PC-9 (cell line): ENCODE results near the gene ZNF526. TPM values are rescaled to one million over a fixed set of nuclear protein-coding genes. Genes with fewer than 3 reads are reported as not detected.

ENCODE experiments used
- BruUV-seq: library from RNA; stranded (reverse); fragments of 400-500 nt; replicated peaks from 2 replicates; lab custom pipeline; 2021; lab: Mats Ljungman, UMichigan
- CTCF ChIA-PET: fragments of 300-600 bp; sonication (Branson Sonifier 250); formaldehyde crosslinking; loops from one replicate; lab custom pipeline; 2022; ENCODE audit warnings: antibody characterized with exemption; lab: Charles Lee
- POLR2A ChIA-PET: fragments of 300-600 bp; sonication (Branson Sonifier 250); formaldehyde crosslinking; loops from one replicate; lab custom pipeline; 2022; ENCODE audit warnings: antibody characterized with exemption; ENCODE audit not compliant: unreplicated experiment; lab: Charles Lee
- DNase-seq, 2 experiments: peaks; one replicate each; pipeline versions ENCODE4 v3.0.0 to v3.0.0-alpha.2; 2015 to 2022; ENCODE audit warnings: mixed read lengths in 1 of 2
- H2AFZ ChIP-seq: fragments of 200-600 bp; sonication (generic); 2 replicates; pipeline ENCODE4 v1.8.1; 2017; ENCODE audit warnings: antibody characterized with exemption
- H3F3A ChIP-seq: fragments of 200-600 bp; sonication (generic); 2 replicates; pipeline ENCODE4 v1.8.1; 2017; ENCODE audit warnings: antibody characterized with exemption, mild to moderate bottlenecking, low read depth; ENCODE audit not compliant: insufficient read depth
- H3K27ac ChIP-seq: fragments of 200-600 bp; sonication (generic); 2 replicates; pipeline ENCODE4 v1.6.1; 2016; ENCODE audit warnings: mixed run types
- H3K27me3 ChIP-seq: fragments of 200-600 bp; sonication (generic); 2 replicates; pipeline ENCODE4 v1.6.1; 2016; ENCODE audit warnings: low read depth, mixed run types; ENCODE audit not compliant: insufficient read depth
- H3K36me3 ChIP-seq: fragments of 200-600 bp; sonication (generic); 2 replicates; pipeline ENCODE4 v1.6.1; 2016; ENCODE audit warnings: low read depth, mixed run types
- H3K4me1 ChIP-seq: fragments of 200-600 bp; sonication (generic); replicated peaks from 2 replicates; pipeline ENCODE4 v1.6.1; 2016; ENCODE audit warnings: mixed run types; ENCODE audit not compliant: insufficient read depth
- H3K4me2 ChIP-seq: fragments of 200-600 bp; sonication (generic); 2 replicates; pipeline ENCODE4 v1.6.1; 2017; ENCODE audit warnings: mixed run types
- H3K4me3 ChIP-seq: fragments of 200-600 bp; sonication (generic); 2 replicates; pipeline ENCODE4 v1.6.1; 2016; ENCODE audit warnings: mixed run types
- H3K79me2 ChIP-seq: fragments of 200-600 bp; sonication (generic); 2 replicates; pipeline ENCODE4 v1.6.1; 2017; ENCODE audit warnings: low read depth, mixed run types
- H3K9me2 ChIP-seq: fragments of 200-600 bp; sonication (generic); 2 replicates; pipeline ENCODE4 v1.8.1; 2017; ENCODE audit warnings: mild to moderate bottlenecking; ENCODE audit not compliant: insufficient read depth
- H3K9me3 ChIP-seq: fragments of 200-600 bp; sonication (generic); 2 replicates; pipeline ENCODE4 v1.8.1; 2016; ENCODE audit warnings: low read depth; ENCODE audit not compliant: insufficient read depth
- H4K20me1 ChIP-seq: fragments of 200-600 bp; sonication (generic); 2 replicates; pipeline ENCODE4 v1.8.1; 2017; ENCODE audit not compliant: insufficient read depth
- CTCF ChIP-seq: fragments of 200-600 bp; sonication (generic); conservative IDR thresholded peaks from 2 replicates; pipeline ENCODE4 v1.6.1; 2017; ENCODE audit warnings: mixed run types, antibody characterized with exemption, mild to moderate bottlenecking, moderate library complexity
- EZH2 ChIP-seq: fragments of 200-600 bp; sonication (generic); IDR thresholded peaks from 2 replicates; pipeline ENCODE4 v1.8.0; 2017; ENCODE audit warnings: antibody characterized with exemption, low read depth
- intact Hi-C: fragments of 100-400 bp; cut with micrococcal nuclease; formaldehyde crosslinking; loops from one replicate; pipeline ENCODE4 v1.10.0; 2022; ENCODE audit not compliant: unreplicated experiment
- total RNA-seq: library from RNA; stranded (reverse); gene quantifications from 2 replicates; pipeline ENCODE4 v1.2.3, GENCODE V29; 2021

The ZNF526 gene
- total RNA-seq, 1 experiment from 2014 or later: 13.4 TPM

GRCh38 chr19:42176990-42177685 lies 43.0 kb upstream of the ZNF526 start:
- Histone ChIP-seq H3K79me2 (no peaks in the 10 kb centered on the region), H3K27ac (no peak overlapping the region), H3K9me3 (no peaks in the 10 kb centered on the region), H3K4me1 (peaks cover 10% of the 10 kb centered on the region), H3K4me3 (peak overlapping the region; percentile 68; the same call in 1 of the 2 replicates), H3K27me3 (peaks cover 37% of the 10 kb centered on the region), H4K20me1 (0 out of 2 replicates have a peak, but pooled peaks cover 3% of the 10 kb centered on the region), H3K36me3 (no peaks in the 10 kb centered on the region), H3K4me2 (peak overlapping the region; percentile 99), H3F3A (peaks cover 5% of the 10 kb centered on the region; the same call in 1 of the 2 replicates), H3K9me2 (no peaks in the 10 kb centered on the region), H2AFZ (no peak overlapping the region)
- POLR2A ChIA-PET: interaction anchor here (0.8 kb wide), 1 partner anchor 101 kb away, joined by 13 read pairs; the partner anchor contains the start of gene ZNF574
- intact Hi-C loops: no loop called here
- peak; percentile 58 to 75 for DNase-seq
- no TSS peak for BruUV-seq
- no peak; the same call in 1 of the 2 replicates for TF ChIP-seq CTCF
- 0 out of 2 replicates have a peak, but pooled peaks have one; percentile 81 for TF ChIP-seq EZH2
- CTCF ChIA-PET: interaction anchor here (0.5 to 1.1 kb wide), 8 partner anchors 44 to 1379 kb away, joined by 3 to 13 read pairs (median 4); partner anchors contain the start of gene CEACAM6

DNA sequence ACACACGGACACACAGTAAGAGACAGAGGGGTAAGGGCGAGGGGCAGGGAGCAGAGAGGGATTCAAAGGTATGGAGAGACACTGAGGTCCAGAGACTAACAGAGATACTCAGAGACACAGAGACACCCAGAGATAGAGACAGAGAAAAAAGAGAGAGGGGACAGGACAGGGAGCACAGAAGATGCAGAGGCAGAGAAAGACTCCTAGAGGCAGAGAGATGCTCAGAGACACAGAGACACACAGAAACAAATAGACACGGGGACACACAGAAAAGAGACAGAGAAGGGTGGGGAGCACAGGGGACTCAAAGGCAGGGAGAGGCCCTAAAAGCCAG lies 42.5 kb upstream of the ZNF526 start:
- peaks cover 37% of the 10 kb centered on the region for H3K27me3 ChIP-seq
- BruUV-seq: no TSS peak
- H3K9me3 ChIP-seq: no peaks in the 10 kb centered on the region
- CTCF ChIA-PET: no interaction called here
- no peaks in the 10 kb centered on the region for H3K36me3 ChIP-seq
- H3K4me3 ChIP-seq: no peak overlapping the region
- H3K9me2 ChIP-seq: no peaks in the 10 kb centered on the region
- no peak for DNase-seq
- H4K20me1 ChIP-seq: 0 out of 2 replicates have a peak, but pooled peaks cover 3% of the 10 kb centered on the region
- H2AFZ ChIP-seq: no peak overlapping the region
- H3F3A ChIP-seq: peaks cover 2% of the 10 kb centered on the region; the same call in 1 of the 2 replicates
- TF ChIP-seq EZH2 (no peak), CTCF (no peak)
- no peaks in the 10 kb centered on the region for H3K79me2 ChIP-seq
- no peak overlapping the region for H3K27ac ChIP-seq
- intact Hi-C loops: no loop called here
- peaks cover 6% of the 10 kb centered on the region for H3K4me1 ChIP-seq
- POLR2A ChIA-PET: no interaction called here
- H3K4me2 ChIP-seq: peak overlapping the region; percentile 62; the same call in 1 of the 2 replicates

- no peaks in the 10 kb centered on the region for H3K36me3 ChIP-seq
- H3K27me3 ChIP-seq: peaks cover 37% of the 10 kb centered on the region
- H3K9me3 ChIP-seq: no peaks in the 10 kb centered on the region
- ChIA-PET POLR2A (no interaction called here), CTCF (no interaction called here)
- H3K4me3 ChIP-seq: no peak overlapping the region
- H3K9me2 ChIP-seq: no peaks in the 10 kb centered on the region
- no peaks in the 10 kb centered on the region for H3K79me2 ChIP-seq
- no peak overlapping the region for H3K4me2 ChIP-seq
- H3F3A ChIP-seq: no peaks in the 10 kb centered on the region
- 0 out of 2 replicates have a peak, but pooled peaks cover 3% of the 10 kb centered on the region for H4K20me1 ChIP-seq
- BruUV-seq: no TSS peak
- intact Hi-C loops: no loop called here
- DNase-seq: no peak
- no peaks in the 10 kb centered on the region for H3K4me1 ChIP-seq
- no peak overlapping the region for H2AFZ ChIP-seq
- no peak overlapping the region for H3K27ac ChIP-seq
- TF ChIP-seq CTCF (peak; percentile 48; the same call in 1 of the 2 replicates), EZH2 (no peak)
Measured at GRCh38 chr19:42178791-42179674, 41.1 kb upstream of the ZNF526 start.
